ENCODE results near the gene ABI3BP. TPM values are rescaled to one million over a fixed set of nuclear protein-coding genes. Genes with fewer than 3 reads are reported as not detected.

ABI3BP gene
- total RNA-seq, 5 donors from 2014 or later (not counting 1 experiment from before 2014, with no cell fraction given): 0.18 to 0.66 (median 0.43) TPM; not detected in 2

GRCh38 chr3:100865442-100865841 lies 127.8 kb downstream of the ABI3BP start:
- Histone ChIP-seq H3K27me3 (replicated peaks in 1 of 2; ENCODE audit: control insufficient read depth in 2 of 2, extremely low read depth in 1 of 2, insufficient read depth in 2 of 2, low read length in 1 of 2) (no peaks in the 10 kb centered on the region), H3K4me1 (ENCODE audit: control insufficient read depth in 1 of 2, extremely low read depth in 1 of 2, insufficient read depth in 2 of 2, low read length in 2 of 2) (no peaks in the 10 kb centered on the region), H3K36me3 (ENCODE audit: control insufficient read depth in 2 of 2, extremely low read depth in 1 of 2, insufficient read depth in 1 of 2, low read length in 1 of 2) (no peaks in the 10 kb centered on the region), H3K4me3 (ENCODE audit: control insufficient read depth in 1 of 2, extremely low read depth in 1 of 2, low read length in 1 of 2) (no peak overlapping the region), H3K27ac (ENCODE audit: low read length) (no peak overlapping the region), H3K9me3 (no peaks in the 10 kb centered on the region)
- WGBS (ENCODE audit: insufficient coverage): no CpG with 5 or more reads among the region's 1 CpG
- no peaks in the 10 kb centered on the region for H3K36me3 Mint-ChIP-seq
- H3K4me3 Mint-ChIP-seq: no peak overlapping the region
- H3K9me3 Mint-ChIP-seq: no peaks in the 10 kb centered on the region
- H3K27ac Mint-ChIP-seq: no peak overlapping the region
- no peaks in the 10 kb centered on the region for H3K4me1 Mint-ChIP-seq
- POLR2A ChIA-PET: no interaction called here
- peaks cover 13 to 21% of the 10 kb centered on the region in 2 donors for H3K27me3 Mint-ChIP-seq
- CTCF ChIA-PET: no interaction called here
- DNase-seq: no peak
- no peak for ATAC-seq (replicated peaks in 1 of 4)

DNA sequence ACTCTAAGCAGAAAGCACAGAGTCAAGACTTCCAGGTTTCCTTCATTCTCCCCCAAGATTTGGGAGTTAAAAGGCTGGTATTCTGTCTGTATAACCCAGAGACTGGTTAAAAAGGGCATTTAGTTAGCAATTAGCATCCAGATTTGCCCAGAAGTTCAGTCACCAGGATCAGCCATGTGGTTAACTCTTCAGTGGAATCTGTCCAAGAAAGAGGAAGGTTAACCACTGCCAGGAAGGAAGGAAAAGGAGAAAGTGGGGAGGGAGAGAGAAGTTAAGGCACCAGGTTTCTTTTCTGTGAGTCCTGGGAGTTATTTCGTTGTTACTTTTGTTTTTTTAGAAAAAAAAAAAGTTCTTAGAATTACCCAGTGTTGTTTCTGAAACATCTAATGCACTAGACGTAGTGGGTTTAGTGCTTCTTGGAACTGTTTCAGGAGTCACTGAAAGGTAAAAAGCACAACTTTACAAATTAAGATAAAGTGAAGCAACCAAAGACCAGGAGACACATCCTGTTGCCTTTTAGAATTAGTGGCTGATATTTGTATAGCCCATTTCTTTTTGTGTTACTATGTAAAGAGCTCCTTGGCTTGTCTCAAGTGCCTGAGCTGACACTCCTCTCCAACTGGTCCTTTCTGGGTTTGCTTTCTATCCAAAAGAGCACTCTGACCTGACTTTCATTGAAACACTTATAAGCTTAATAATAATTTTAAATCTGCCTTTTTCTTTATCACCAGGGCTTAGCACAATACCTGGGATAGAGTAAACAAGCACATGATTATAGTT lies 128.6 kb downstream of the ABI3BP start:
- 0% methylated on average over 1 of the region's 2 CpGs for WGBS (ENCODE audit: insufficient coverage)
- H3K27ac ChIP-seq (ENCODE audit: low read length): no peak overlapping the region
- ATAC-seq (replicated peaks in 1 of 4): no peak
- no peaks in the 10 kb centered on the region for H3K36me3 Mint-ChIP-seq
- H3K4me3 Mint-ChIP-seq: no peak overlapping the region
- H3K27me3 Mint-ChIP-seq: peaks cover 7 to 14% of the 10 kb centered on the region in 2 donors
- no peaks in the 10 kb centered on the region for H3K9me3 Mint-ChIP-seq
- no peaks in the 10 kb centered on the region for H3K36me3 ChIP-seq (ENCODE audit: control insufficient read depth in 2 of 2, extremely low read depth in 1 of 2, insufficient read depth in 1 of 2, low read length in 1 of 2)
- H3K4me3 ChIP-seq (ENCODE audit: control insufficient read depth in 1 of 2, extremely low read depth in 1 of 2, low read length in 1 of 2): no peak overlapping the region
- H3K4me1 Mint-ChIP-seq: no peaks in the 10 kb centered on the region
- POLR2A ChIA-PET: no interaction called here
- no peaks in the 10 kb centered on the region for H3K27me3 ChIP-seq (replicated peaks in 1 of 2; ENCODE audit: control insufficient read depth in 2 of 2, extremely low read depth in 1 of 2, insufficient read depth in 2 of 2, low read length in 1 of 2)
- DNase-seq: no peak
- CTCF ChIA-PET: no interaction called here
- H3K9me3 ChIP-seq: no peaks in the 10 kb centered on the region
- no peaks in the 10 kb centered on the region for H3K4me1 ChIP-seq (ENCODE audit: control insufficient read depth in 1 of 2, extremely low read depth in 1 of 2, insufficient read depth in 2 of 2, low read length in 2 of 2)
- no peak overlapping the region for H3K27ac Mint-ChIP-seq

DNA sequence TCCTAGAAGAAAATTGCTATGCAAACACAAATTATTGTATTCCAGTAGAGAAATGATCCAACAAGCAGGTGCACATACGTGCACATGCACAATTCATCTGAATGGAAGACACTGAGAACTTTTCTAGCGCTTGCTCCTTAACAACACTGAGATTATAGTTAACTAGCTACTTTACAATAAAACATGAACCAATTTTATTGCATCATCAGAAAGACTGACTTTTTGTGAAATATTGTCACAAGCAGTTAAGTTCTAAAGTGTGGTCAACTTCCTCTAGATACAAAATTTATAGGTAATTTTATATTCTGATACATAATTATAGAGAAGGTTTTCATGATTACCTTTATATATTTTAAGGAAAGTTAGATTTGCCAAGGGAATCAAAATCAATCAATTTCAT lies 135.4 kb downstream of the ABI3BP start:
- Histone ChIP-seq H3K4me1 (ENCODE audit: control insufficient read depth in 1 of 2, extremely low read depth in 1 of 2, insufficient read depth in 2 of 2, low read length in 2 of 2) (no peaks in the 10 kb centered on the region), H3K36me3 (ENCODE audit: control insufficient read depth in 2 of 2, extremely low read depth in 1 of 2, insufficient read depth in 1 of 2, low read length in 1 of 2) (no peaks in the 10 kb centered on the region), H3K27me3 (replicated peaks in 1 of 2; ENCODE audit: control insufficient read depth in 2 of 2, extremely low read depth in 1 of 2, insufficient read depth in 2 of 2, low read length in 1 of 2) (peaks cover 0 to 5% of the 10 kb centered on the region in 2 experiments), H3K9me3 (no peaks in the 10 kb centered on the region), H3K27ac (ENCODE audit: low read length) (no peak overlapping the region), H3K4me3 (ENCODE audit: control insufficient read depth in 1 of 2, extremely low read depth in 1 of 2, low read length in 1 of 2) (no peak overlapping the region)
- Mint-ChIP-seq H3K27ac (no peak overlapping the region), H3K9me3 (no peaks in the 10 kb centered on the region), H3K27me3 (peaks cover 0 to 3% of the 10 kb centered on the region in 2 donors), H3K36me3 (no peaks in the 10 kb centered on the region), H3K4me3 (no peak overlapping the region), H3K4me1 (peaks cover 0 to 3% (median under 1%) of the 10 kb centered on the region in 3 donors)
- ATAC-seq (replicated peaks in 1 of 4): no peak
- POLR2A ChIA-PET: no interaction called here
- no CpG with 5 or more reads among the region's 2 CpGs for WGBS (ENCODE audit: insufficient coverage)
- CTCF ChIA-PET: no interaction called here
- no peak for DNase-seq

- no peaks in the 10 kb centered on the region for H3K4me1 ChIP-seq (ENCODE audit: control insufficient read depth in 1 of 2, extremely low read depth in 1 of 2, insufficient read depth in 2 of 2, low read length in 2 of 2)
- no peaks in the 10 kb centered on the region for H3K36me3 ChIP-seq (ENCODE audit: control insufficient read depth in 2 of 2, extremely low read depth in 1 of 2, insufficient read depth in 1 of 2, low read length in 1 of 2)
- WGBS (ENCODE audit: insufficient coverage): no CpG with 5 or more reads among the region's 1 CpG
- Mint-ChIP-seq H3K4me1 (peaks cover 0 to 8% (median 3%) of the 10 kb centered on the region in 3 donors), H3K27me3 (peaks cover 0 to 3% of the 10 kb centered on the region in 2 donors), H3K4me3 (no peak overlapping the region), H3K36me3 (no peaks in the 10 kb centered on the region), H3K27ac (no peak overlapping the region), H3K9me3 (no peaks in the 10 kb centered on the region)
- H3K4me3 ChIP-seq (ENCODE audit: control insufficient read depth in 1 of 2, extremely low read depth in 1 of 2, low read length in 1 of 2): no peak overlapping the region
- CTCF ChIA-PET: no interaction called here
- peaks cover 0 to 5% of the 10 kb centered on the region in 2 experiments for H3K27me3 ChIP-seq (replicated peaks in 1 of 2; ENCODE audit: control insufficient read depth in 2 of 2, extremely low read depth in 1 of 2, insufficient read depth in 2 of 2, low read length in 1 of 2)
- ATAC-seq (replicated peaks in 1 of 4): no peak
- no peak for DNase-seq
- POLR2A ChIA-PET: no interaction called here
- no peaks in the 10 kb centered on the region for H3K9me3 ChIP-seq
- H3K27ac ChIP-seq (ENCODE audit: low read length): no peak overlapping the region
Observed at GRCh38 chr3:100856821-100857220, 136.4 kb downstream of the ABI3BP start.

DNA sequence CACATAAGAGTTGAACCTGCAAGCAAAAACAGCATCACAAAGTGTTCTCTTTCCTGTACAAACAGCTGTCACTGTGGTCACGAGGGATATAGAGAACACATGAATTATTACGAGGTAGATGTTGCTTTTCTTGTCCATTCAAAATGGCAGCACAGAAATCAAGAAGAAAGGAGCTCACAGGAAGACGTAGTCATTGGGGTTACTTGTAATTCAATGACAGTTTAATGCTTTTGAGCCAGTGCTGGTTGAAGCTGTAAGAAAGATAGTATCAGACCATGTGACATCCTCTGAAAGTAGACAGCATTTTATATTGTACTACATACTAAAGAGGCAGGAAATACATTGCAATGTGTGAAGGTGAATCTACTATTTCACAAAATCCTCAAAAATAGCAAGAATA lies 140.4 kb downstream of the ABI3BP start:
- ATAC-seq (replicated peaks in 1 of 4): peak in 2 of 4 experiments; percentile 35 to 70
- POLR2A ChIA-PET: no interaction called here

GRCh38 chr3:100850701-100851100 lies 142.5 kb downstream of the ABI3BP start:
- Mint-ChIP-seq H3K36me3 (no peaks in the 10 kb centered on the region), H3K4me1 (peaks cover 0 to 8% (median 3%) of the 10 kb centered on the region in 3 donors), H3K9me3 (no peaks in the 10 kb centered on the region), H3K27me3 (peaks cover 3 to 4% of the 10 kb centered on the region in 2 donors), H3K4me3 (no peak overlapping the region), H3K27ac (no peak overlapping the region)
- Histone ChIP-seq H3K9me3 (no peaks in the 10 kb centered on the region), H3K36me3 (ENCODE audit: control insufficient read depth in 2 of 2, extremely low read depth in 1 of 2, insufficient read depth in 1 of 2, low read length in 1 of 2) (no peaks in the 10 kb centered on the region), H3K4me1 (ENCODE audit: control insufficient read depth in 1 of 2, extremely low read depth in 1 of 2, insufficient read depth in 2 of 2, low read length in 2 of 2) (no peaks in the 10 kb centered on the region), H3K27ac (ENCODE audit: low read length) (no peak overlapping the region), H3K27me3 (replicated peaks in 1 of 2; ENCODE audit: control insufficient read depth in 2 of 2, extremely low read depth in 1 of 2, insufficient read depth in 2 of 2, low read length in 1 of 2) (peaks cover 0 to 5% of the 10 kb centered on the region in 2 experiments), H3K4me3 (ENCODE audit: control insufficient read depth in 1 of 2, extremely low read depth in 1 of 2, low read length in 1 of 2) (no peak overlapping the region)
- WGBS (ENCODE audit: insufficient coverage): no CpG with 5 or more reads among the region's 2 CpGs
- POLR2A ChIA-PET: interaction anchor here in 1 of 2 donors (0.6 kb wide), 1 partner anchor 928 kb away, joined by 3 read pairs; no protein-coding TSS in a partner anchor
- CTCF ChIA-PET: no interaction called here
- no peak for DNase-seq
- ATAC-seq (replicated peaks in 1 of 4): no peak

More for the DNA sequence above, 140.4 kb downstream of the ABI3BP start:
- DNase-seq: no peak
- H3K4me3 ChIP-seq (ENCODE audit: control insufficient read depth in 1 of 2, extremely low read depth in 1 of 2, low read length in 1 of 2): no peak overlapping the region
- no peak overlapping the region for H3K4me3 Mint-ChIP-seq
- no peaks in the 10 kb centered on the region for H3K4me1 ChIP-seq (ENCODE audit: control insufficient read depth in 1 of 2, extremely low read depth in 1 of 2, insufficient read depth in 2 of 2, low read length in 2 of 2)
- no peaks in the 10 kb centered on the region for H3K9me3 Mint-ChIP-seq
- no peaks in the 10 kb centered on the region for H3K36me3 ChIP-seq (ENCODE audit: control insufficient read depth in 2 of 2, extremely low read depth in 1 of 2, insufficient read depth in 1 of 2, low read length in 1 of 2)
- no peak overlapping the region for H3K27ac ChIP-seq (ENCODE audit: low read length)
- no CpG with 5 or more reads among the region's 3 CpGs for WGBS (ENCODE audit: insufficient coverage)
- peaks cover 0 to 8% (median 3%) of the 10 kb centered on the region in 3 donors for H3K4me1 Mint-ChIP-seq
- CTCF ChIA-PET: no interaction called here
- no peaks in the 10 kb centered on the region for H3K9me3 ChIP-seq
- peaks cover 0 to 5% of the 10 kb centered on the region in 2 experiments for H3K27me3 ChIP-seq (replicated peaks in 1 of 2; ENCODE audit: control insufficient read depth in 2 of 2, extremely low read depth in 1 of 2, insufficient read depth in 2 of 2, low read length in 1 of 2)
- H3K27ac Mint-ChIP-seq: no peak overlapping the region
- H3K27me3 Mint-ChIP-seq: peaks cover 4 to 5% of the 10 kb centered on the region in 2 donors
- no peaks in the 10 kb centered on the region for H3K36me3 Mint-ChIP-seq
